ENCODE measurements around the gene SMAD5. TPM values are rescaled to one million over a fixed set of nuclear protein-coding genes. Genes with fewer than 3 reads are reported as not detected.

The SMAD5 gene
- total and polyA plus RNA-seq, 2 of the 8 experiments (the other 6 are each of a cell fraction or from before 2014, with no cell fraction given), result 30.2 to 60.5 TPM

DNA sequence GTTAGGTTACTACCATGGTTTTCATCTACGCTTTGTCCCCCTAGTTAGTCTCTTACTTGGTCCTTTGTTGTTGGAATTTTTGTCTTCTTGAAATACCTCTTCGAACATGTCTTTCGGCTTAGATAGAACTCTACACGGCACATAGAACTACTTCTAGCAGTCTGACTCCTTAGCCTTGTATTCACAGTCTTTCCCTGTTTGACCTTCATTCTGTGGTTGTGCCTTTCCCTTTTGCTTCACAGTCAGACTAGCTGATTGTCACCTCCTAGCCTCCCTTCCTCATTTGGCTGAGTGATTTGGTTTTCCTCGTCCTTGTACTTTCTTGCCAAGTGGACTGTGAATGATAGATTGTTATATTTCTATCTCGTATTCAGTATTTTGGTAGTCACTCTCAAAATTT lies 10.7 kb downstream of the SMAD5 start (continued):
- no peak for TF ChIP-seq JUN (IDR thresholded peaks at IDR 0.05; ENCODE audit: low read depth, low read length)
- TF ChIP-seq, protein P1, sequence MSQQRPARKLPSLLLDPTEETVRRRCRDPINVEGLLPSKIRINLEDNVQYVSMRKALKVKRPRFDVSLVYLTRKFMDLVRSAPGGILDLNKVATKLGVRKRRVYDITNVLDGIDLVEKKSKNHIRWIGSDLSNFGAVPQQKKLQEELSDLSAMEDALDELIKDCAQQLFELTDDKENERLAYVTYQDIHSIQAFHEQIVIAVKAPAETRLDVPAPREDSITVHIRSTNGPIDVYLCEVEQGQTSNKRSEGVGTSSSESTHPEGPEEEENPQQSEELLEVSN (IDR thresholded peaks at IDR 0.05), result no peak

Data from H1 (cell line).